Measurements from ENCODE around the gene ZNF236.
"Not testable (repeated sequence)": the region's sequence is repeated elsewhere in the genome, so short reads cannot be mapped to it uniquely, and the experiment has no call there.

Gene ZNF236

DNA sequence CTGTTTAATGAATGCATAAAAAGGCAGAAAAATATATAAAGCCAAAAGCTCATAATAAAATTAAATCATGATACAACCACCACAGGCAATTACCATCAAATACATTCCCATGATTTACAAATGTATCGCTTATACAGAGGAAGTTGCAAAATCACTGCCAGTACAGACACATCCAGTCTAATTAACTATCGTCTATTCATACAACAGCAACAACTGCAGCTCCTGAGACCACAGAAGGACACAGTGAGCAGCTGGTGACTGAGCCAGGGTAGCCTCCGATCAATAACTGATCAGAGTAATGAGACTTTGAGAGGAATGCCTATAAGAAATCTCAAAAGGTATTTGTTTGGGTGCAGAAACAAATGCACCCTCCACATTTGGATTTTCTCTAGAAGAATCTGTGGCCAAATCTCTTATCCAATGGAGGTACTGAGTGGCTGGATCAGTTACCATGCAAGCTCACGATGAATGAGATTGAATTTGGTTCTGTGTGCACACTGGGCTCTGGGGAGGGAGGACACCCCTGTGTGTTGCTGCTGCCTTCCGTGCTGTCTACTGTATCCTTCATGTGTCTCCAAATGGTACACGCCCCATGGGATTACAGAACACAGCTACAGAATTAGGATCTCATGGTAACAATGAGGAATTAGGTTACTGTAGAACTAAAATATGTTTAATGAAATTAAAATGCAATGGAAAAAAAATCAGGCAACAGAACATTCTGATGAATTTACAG, 190.6 kb downstream of the ZNF236 start:
- no peak for DNase-seq

DNA sequence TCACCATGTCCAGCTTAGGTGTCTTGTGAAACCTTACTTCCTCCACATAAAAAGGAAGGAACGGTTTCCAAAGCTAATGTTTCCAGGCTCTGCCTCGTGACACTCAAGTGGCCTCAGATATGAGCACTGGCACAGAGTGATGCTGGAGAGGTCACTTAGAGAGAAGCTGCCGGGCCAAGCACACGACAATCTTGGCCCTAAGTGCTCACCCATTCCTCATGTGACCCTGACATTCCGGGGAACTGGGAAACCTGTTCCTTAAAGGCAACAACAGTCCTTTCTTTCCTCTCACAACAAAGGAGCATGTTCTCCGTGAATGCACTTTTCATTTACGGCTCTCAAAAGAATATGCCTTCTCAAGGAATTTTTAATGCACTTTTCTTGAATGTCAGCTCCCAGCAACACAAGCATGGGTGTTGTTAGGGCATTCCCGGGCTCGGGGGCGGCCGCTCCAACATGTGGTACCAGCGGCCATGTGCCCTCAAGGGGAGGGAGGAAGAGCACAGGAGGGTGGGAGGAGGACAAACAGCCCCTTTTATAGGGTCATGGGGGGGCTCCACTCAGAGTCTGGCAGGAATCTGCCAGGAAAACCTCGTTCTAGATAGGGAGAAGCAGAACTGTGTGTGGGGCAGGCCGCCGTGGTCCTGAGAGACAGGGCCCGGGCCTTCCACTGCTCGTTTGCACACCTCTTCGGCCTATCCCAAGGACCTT, 191.6 kb downstream of the ZNF236 start:
- peak; percentile 52 to 54 for DNase-seq

DNA sequence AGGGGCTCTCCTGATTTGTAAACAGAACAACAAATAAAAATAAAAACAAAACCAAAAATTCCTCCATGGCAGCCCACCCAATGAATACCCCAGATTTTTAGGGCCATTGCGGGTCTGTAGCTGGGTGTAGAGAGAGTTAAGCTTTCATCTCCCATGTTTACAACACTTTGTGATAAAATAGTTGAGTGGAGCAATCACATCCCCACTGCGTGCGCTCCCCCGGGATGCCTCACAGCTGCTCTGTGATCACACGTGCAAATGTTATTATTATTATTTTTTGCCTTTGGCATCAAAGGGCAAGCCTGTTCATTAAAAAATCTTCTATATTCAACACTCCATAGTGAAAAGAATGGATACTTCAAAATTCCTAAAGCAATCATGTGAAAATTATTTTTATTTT, 192.2 kb downstream of the ZNF236 start:
- no peak for DNase-seq

DNA sequence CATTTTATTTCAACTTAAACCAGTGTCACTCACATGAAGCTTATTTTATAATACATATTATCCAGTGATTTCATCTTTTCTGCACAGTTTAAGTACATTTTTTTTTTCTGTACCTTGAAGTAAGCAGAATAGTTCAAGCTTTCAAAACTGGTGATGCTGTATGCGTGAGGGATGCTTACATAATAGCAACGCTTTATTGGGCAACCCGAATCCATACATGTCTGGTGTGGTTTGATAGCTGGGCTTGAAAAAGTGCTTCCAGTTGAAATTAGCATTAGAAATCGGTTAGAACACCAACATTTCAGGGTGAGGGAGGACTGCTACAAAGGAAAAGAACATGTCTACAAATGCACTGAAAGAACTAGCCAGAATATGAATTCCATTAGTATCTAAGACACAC, 192.8 kb downstream of the ZNF236 start:
- DNase-seq, result no peak

DNA sequence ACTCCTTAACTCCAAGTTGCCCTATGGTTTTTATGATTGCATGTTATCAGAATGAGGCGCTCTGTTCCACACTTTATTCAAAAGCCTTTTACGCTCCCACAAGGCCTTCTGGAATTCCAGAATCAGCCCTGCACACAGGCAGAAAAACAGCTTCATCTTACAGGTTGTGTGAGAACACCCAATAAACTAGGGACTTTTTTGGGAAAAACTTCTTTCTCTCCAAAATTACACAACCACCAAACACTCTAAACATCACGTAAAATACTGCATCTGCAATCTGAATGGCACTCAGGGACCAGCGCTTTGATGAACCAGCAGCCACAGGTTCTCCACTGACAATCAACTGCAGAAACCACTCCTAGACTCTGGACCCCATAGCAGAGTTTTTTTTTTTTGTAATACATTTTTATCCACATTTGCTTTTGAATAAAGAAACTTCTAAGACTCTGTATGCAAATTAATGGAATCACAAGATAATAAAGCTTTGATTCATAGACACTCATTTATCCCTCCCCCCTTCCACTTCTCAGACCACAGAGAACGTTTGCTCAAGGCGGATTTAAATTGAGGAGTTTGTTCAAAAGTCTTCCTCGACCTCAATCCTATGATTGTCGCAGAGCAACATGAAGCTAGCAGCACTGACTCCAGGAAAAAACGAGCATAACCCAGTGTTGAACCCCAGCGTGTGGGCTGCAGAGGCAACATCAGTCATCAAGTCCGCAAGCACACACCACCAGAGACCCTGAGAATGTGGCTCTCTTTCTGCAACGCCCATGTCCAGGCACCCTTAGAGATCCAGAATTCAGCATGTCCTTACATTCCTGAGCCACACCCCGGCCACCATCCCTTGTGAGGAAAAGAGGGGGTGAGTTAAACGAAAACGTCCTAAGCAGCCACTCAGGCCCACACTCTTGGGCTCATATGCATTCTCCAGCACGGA, 193.7 kb downstream of the ZNF236 start:
- DNase-seq, result no peak

DNA sequence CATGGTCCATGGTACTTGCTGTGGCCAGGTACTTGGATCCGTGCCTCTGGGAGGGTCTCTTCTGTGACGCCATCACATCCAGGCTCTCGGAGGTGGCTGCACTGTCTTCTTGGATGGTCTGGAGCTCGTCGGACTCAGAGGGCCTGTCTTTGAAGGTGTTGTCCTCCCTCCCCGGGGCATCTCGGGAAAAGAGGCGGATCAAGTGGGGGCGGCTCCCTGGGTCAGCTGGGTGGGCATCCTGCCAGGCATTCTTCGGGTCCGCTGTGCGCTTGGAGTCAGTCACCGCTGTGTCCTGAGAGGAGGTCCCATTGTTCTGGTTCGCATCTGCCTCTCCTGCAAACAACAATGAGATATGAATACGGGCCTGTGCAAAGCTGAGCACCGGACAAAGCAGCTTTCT, 194.6 kb downstream of the ZNF236 start:
- DNase-seq, result peak; percentile 96

DNA sequence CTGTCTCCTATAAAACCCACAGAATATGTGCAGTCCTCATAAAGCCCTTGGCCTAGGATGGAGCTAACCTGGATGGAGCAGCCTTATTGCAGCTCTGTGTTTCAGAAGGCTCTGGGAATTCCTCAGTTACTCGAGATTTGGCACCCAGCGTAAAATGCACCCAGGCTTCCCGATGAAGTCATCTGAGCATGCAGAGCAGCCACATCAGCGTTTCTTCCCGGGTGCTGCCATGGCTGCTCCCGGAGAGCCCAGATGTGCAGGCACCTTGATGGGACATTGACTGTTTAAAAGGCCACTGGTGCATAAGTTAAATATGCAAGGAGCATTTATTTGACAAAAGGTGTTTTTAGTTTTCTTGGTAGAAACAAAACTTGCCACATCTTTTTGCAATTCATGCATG, 195.0 kb downstream of the ZNF236 start:
- no peak for DNase-seq

DNA sequence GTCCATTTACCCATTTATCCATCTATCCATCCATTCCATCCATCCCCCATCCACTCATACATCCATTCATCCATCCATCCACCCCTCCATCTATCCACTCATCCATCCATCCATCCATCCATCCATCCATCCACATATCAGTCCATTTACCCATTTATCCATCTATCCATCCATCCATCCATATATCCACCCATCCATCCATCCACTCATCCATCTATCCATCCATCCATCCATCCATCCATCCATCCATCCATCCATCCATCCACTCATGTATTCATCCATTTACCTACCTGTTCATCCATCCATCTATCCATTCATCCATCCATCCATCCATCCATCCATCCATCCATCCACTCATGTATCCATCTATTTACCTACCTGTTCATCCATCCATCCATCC, 196.3 kb downstream of the ZNF236 start:
- not testable (repeated sequence) for DNase-seq

DNA sequence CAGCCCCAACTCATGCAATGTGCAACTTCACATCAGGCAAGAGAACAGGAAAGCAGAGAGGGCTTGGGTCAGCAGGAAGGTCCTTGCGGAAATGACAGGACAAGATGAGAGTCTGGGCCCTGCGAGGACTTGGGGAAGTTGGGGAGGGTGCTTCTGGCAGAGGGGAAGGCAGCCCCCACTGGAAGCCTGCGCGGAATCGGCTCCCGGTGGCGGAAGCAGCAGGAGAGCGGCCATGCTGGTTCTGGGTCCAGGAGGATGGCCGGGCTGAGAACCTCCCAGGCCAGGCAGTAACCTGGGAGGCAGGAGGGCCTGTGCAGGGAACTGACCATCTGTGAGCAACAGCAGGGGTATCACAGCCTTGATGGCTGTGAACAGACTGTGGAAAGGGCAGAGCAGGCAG, 197.3 kb downstream of the ZNF236 start:
- DNase-seq, result no peak
